PFSK-1 (cell line): Measurements from ENCODE around the gene OMP.

Experiments
- FOXP2 ChIP-seq: optimal IDR thresholded peaks from 2 replicates; pipeline ENCODE3; 2011; ENCODE audit warnings: borderline replicate concordance, control low read depth, inconsistent platforms; ENCODE audit not compliant: insufficient read depth; ENCODE audit errors: extremely low read length, extremely low read depth
- POLR2AphosphoS5 ChIP-seq: IDR thresholded peaks from 2 replicates; pipeline ENCODE4 v1.6.1; 2012; ENCODE audit warnings: low read depth, mild to moderate bottlenecking, control low read depth, low read length, moderate library complexity
- SIN3A ChIP-seq: IDR thresholded peaks from 2 replicates; pipeline ENCODE4 v1.6.1; 2012; ENCODE audit warnings: mild to moderate bottlenecking, low read length, moderate library complexity, borderline replicate concordance; ENCODE audit not compliant: insufficient read depth
- TAF1 ChIP-seq: IDR thresholded peaks from 2 replicates; pipeline ENCODE4 v1.6.1; 2012; ENCODE audit warnings: low read length, control low read depth, borderline replicate concordance; ENCODE audit not compliant: insufficient read depth
- TF ChIP-seq, protein P1 (sequence below), 2 experiments: IDR thresholded peaks; 2 replicates each; pipeline versions ENCODE4 v1.6.1 to v1.8.0; 2011 to 2012; ENCODE audit warnings: low read depth in 2 of 2, low read length in 2 of 2, control low read depth in 1 of 2, inconsistent platforms in 1 of 2, mild to moderate bottlenecking in 1 of 2, moderate library complexity in 1 of 2; ENCODE audit not compliant: insufficient read depth in 1 of 2

OMP gene

DNA sequence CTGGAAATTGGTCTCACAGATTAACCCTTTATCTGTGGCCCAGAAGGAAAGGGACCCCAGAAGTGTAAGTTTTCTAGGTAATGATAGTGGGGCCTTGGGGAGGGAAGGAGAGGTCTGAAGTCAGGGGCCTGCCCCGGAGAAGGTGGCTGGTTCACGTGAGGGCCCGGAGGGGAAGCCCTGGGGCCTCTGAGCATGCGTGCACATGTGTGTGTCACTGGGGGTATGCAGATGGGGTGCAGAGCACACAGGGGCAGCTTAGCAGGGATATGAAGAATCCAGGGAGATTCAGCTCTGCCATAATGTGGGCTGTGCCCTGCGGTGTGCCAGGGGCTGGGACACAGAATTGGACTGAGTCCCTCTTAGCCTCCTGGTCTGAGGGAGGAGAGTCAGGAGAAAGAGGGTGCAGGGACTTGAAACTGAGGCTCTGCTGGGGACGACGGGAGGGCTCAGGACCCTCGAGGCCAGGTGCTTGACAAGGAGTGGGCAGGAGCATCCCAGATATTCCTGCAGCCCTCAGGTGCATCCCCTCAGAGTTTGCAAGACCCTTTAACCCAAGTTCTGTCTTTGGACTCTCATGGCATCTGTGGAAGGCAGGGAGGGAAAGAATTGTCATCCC, 40.9 kb downstream of the OMP start:
- TF ChIP-seq TAF1 (no peak), SIN3A (no peak)

DNA sequence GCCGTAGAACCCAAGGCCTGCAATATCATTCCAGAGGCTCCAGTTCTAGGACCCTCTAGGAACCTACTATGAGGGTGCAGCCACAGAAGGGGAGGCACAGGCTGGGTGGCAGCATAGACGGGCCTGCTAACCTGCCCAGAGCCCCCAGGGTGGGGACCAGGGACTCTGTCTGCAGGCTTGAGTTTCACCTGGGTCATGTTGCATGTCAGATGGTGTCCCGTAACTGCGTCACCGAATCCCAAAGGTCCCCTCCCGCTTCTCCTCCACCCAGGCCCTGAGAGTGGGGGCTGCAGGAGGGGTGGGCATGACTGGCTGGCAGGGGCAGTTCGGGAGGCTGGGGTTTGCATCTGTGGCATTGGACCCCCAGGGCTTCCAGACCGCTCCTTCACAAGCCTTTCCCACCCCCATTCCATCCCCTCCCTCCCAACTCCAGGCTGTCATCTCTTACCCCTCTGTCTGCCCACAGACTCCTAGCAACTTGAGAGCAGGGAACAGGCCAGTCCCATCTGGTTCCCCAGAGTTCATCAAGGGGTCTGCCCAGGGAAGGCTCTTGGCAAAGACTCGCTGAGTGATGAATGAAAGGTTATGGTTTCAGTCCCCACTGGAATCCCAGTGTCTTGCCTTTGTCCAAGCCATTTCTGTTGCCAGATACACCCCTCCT, 41.7 kb downstream of the OMP start:
- no peak for TF ChIP-seq FOXP2
- no peak for TF ChIP-seq TAF1
- no peak for TF ChIP-seq SIN3A
- TF ChIP-seq POLR2AphosphoS5, result no peak
- TF ChIP-seq, protein P1, sequence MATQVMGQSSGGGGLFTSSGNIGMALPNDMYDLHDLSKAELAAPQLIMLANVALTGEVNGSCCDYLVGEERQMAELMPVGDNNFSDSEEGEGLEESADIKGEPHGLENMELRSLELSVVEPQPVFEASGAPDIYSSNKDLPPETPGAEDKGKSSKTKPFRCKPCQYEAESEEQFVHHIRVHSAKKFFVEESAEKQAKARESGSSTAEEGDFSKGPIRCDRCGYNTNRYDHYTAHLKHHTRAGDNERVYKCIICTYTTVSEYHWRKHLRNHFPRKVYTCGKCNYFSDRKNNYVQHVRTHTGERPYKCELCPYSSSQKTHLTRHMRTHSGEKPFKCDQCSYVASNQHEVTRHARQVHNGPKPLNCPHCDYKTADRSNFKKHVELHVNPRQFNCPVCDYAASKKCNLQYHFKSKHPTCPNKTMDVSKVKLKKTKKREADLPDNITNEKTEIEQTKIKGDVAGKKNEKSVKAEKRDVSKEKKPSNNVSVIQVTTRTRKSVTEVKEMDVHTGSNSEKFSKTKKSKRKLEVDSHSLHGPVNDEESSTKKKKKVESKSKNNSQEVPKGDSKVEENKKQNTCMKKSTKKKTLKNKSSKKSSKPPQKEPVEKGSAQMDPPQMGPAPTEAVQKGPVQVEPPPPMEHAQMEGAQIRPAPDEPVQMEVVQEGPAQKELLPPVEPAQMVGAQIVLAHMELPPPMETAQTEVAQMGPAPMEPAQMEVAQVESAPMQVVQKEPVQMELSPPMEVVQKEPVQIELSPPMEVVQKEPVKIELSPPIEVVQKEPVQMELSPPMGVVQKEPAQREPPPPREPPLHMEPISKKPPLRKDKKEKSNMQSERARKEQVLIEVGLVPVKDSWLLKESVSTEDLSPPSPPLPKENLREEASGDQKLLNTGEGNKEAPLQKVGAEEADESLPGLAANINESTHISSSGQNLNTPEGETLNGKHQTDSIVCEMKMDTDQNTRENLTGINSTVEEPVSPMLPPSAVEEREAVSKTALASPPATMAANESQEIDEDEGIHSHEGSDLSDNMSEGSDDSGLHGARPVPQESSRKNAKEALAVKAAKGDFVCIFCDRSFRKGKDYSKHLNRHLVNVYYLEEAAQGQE (IDR thresholded peaks at IDR 0.05; ENCODE audit: insufficient read depth in 1 of 2, low read depth in 2 of 2, low read length in 2 of 2), result no peak

DNA sequence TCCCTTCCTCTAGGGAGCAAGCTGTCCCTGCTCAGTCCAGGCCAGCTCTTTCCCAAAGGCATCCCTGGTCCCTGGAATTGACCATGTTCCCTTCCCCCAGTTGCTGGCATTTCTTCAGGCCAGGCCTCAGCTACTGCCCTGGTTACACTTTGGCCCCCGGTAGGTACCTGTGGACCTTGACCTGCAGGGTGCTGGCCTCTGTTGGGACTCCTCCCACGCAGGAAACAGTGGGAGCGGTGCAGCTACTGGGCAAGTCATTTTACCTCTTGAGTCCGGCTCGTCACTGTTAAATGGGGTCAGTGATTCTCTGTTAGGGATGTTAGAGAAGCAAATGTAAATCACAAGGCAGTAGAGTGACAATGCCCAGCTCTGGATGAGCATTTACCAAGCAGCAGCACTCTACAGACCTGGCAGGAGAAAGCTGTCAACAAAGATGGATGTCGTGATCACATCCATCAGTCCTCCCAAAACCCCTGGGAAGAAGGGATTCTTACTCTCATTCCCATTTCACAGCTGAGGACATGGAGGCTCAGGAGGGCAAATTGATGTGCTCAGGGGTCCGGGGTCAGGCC, 42.3 kb downstream of the OMP start:
- TF ChIP-seq, protein P1 (IDR thresholded peaks at IDR 0.05; ENCODE audit: insufficient read depth in 1 of 2, low read depth in 2 of 2, low read length in 2 of 2), result no peak
- TF ChIP-seq SIN3A (no peak), POLR2AphosphoS5 (no peak), TAF1 (no peak), FOXP2 (no peak)

DNA sequence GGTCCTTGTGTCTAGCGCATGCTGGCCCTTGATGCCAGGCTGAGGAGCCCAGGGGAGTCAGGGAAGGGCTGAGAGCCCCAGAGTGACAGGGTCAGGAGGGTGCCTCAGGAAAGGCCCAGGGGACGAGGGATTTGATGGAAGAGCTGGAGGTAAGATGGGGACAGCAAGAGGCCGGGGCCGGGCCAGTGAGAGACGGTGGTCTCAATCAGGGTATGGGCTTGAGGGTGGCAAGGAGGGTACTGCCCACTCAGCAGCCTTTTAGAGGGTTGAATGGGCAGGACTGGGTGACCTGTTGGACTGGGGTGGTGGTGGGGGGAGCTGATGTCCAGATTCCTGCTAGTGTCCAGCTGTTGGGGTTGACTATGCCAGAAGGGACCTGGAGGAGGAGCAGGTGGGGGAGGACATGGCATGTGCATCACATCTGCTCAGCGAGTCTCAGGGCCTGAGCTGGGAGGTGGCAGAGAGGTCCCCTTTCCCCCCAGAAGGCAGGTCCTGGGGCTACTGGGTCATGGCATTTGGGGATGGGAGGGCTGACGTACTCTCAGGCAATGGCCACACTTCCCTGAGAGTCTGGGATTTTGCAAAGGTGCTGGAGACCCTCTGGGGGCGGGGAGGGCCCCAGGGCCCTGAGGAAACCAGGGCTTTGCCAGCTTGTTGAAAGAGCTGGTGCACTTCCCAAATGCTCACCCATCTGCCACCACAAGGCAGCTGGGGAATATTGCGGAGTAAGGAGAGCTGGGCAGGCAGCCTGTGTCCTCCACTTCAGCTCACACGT, 43.8 kb downstream of the OMP start:
- TF ChIP-seq POLR2AphosphoS5 (no peak), SIN3A (no peak), FOXP2 (no peak), TAF1 (no peak)
- TF ChIP-seq, protein P1 (IDR thresholded peaks at IDR 0.05; ENCODE audit: insufficient read depth in 1 of 2, low read depth in 2 of 2, low read length in 2 of 2), result no peak

DNA sequence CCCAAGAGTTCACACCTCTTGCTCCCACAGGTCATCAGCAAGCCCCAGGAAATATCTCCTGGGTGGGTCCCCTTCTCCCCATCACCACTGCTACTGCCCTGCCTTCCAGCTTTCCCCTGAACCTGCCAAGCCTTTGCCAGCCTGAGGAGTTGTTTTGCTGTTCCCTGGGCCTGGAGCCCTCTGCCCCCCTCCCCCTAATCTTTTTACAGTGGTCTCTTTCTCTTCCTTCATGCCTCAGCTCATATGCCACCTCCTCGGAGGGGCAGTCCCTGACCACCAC, 44.3 kb downstream of the OMP start:
- TF ChIP-seq TAF1 (no peak), POLR2AphosphoS5 (no peak), FOXP2 (no peak), SIN3A (no peak)
- TF ChIP-seq, protein P1 (IDR thresholded peaks at IDR 0.05; ENCODE audit: insufficient read depth in 1 of 2, low read depth in 2 of 2, low read length in 2 of 2), result no peak
